H1 (cell line): ENCODE results near the gene NLRC5.

Source experiments
- EZH2 ChIP-seq: fragments of 200-600 bp; sonication (generic); IDR thresholded peaks from 2 replicates; pipeline ENCODE4 v1.7.1; 2012; ENCODE audit warnings: low read depth, mild to moderate bottlenecking, moderate library complexity, low read length, inconsistent platforms; ENCODE audit not compliant: severe bottlenecking
- JUND ChIP-seq: IDR thresholded peaks from 2 replicates; pipeline ENCODE4 v1.6.1; 2011; ENCODE audit warnings: mild to moderate bottlenecking, improper control_type of control experiment, low read length
- ZNF274 ChIP-seq: IDR thresholded peaks from 2 replicates; pipeline ENCODE4 v1.7.0; 2012; ENCODE audit warnings: low read length, borderline replicate concordance; ENCODE audit errors: extremely low read depth
- TF ChIP-seq, protein P1 (sequence below), 3 experiments: IDR thresholded peaks; 1 replicate in 2 of 3; 2 replicates in 1 of 3; pipeline versions ENCODE4 v1.5.1 to v1.6.1; 2011; ENCODE audit warnings: low read length in 3 of 3, mild to moderate bottlenecking in 3 of 3, inconsistent platforms in 2 of 3, low read depth in 1 of 3, moderate library complexity in 1 of 3; ENCODE audit not compliant: insufficient read depth in 1 of 3; ENCODE audit errors: control extremely low read depth in 1 of 3

DNA sequence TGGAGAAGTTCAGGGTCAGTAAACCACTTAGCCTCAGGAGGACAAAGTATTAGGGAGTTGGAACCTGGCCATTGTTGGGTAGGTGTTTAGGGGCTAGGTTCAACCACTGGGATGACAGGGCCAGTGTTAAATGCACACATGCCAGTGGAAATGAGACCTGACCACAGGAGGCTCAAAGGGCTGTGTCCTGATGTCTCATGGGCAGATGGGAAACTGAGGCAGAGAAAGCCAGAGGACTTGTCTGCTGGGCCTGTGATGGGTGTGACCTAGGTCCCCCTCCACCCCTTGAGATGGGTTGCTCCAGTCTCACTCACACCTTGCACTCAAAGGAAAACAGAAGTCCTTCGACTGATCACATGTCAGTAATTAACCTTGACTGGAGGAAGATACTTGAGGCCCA is 119.1 kb downstream of the NLRC5 start:
- TF ChIP-seq ZNF274 (no peak), JUND (no peak), EZH2 (no peak)
- TF ChIP-seq, protein P1, sequence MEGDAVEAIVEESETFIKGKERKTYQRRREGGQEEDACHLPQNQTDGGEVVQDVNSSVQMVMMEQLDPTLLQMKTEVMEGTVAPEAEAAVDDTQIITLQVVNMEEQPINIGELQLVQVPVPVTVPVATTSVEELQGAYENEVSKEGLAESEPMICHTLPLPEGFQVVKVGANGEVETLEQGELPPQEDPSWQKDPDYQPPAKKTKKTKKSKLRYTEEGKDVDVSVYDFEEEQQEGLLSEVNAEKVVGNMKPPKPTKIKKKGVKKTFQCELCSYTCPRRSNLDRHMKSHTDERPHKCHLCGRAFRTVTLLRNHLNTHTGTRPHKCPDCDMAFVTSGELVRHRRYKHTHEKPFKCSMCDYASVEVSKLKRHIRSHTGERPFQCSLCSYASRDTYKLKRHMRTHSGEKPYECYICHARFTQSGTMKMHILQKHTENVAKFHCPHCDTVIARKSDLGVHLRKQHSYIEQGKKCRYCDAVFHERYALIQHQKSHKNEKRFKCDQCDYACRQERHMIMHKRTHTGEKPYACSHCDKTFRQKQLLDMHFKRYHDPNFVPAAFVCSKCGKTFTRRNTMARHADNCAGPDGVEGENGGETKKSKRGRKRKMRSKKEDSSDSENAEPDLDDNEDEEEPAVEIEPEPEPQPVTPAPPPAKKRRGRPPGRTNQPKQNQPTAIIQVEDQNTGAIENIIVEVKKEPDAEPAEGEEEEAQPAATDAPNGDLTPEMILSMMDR (IDR thresholded peaks at IDR 0.05; ENCODE audit: control extremely low read depth in 1 of 3, insufficient read depth in 1 of 3, low read depth in 1 of 3, low read length in 3 of 3), result no peak
